LHCN-M2 (cell line): ENCODE measurements around the gene CPED1. TPM values are rescaled to one million over a fixed set of nuclear protein-coding genes. Genes with fewer than 3 reads are reported as not detected.

ENCODE experiments used
- DNase-seq: peaks from one replicate; pipeline ENCODE4 v3.0.0-alpha.2; 2012; ENCODE audit warnings: low read depth
- total RNA-seq: library from RNA; depleted of rRNA; stranded (reverse); fragments of >200 nt; gene quantifications from 2 replicates; pipeline ENCODE4 v1.2.3, GENCODE V29; 2014

The CPED1 gene
- total RNA-seq, 1 experiment from 2014 or later, result 75.8 TPM

DNA sequence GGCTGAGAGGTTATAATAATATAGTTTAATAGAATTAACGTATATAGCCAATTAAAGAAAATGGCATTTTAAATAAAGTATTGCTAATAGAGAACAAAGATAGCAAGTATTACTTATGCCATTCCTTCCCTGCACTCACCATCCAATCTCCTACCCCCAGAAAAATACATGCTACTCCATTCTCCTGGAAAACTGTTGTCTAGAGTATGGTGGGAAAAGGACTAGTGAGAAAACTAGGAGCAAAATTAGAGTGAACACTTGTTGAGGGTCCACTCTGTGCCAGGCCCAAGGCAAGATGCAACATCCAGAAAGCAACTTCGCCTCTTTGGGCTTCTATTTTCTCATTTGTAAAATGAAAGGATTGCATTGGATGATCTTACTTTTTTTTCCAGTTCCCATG is 149.1 kb downstream of the CPED1 start:
- no peak for DNase-seq

DNA sequence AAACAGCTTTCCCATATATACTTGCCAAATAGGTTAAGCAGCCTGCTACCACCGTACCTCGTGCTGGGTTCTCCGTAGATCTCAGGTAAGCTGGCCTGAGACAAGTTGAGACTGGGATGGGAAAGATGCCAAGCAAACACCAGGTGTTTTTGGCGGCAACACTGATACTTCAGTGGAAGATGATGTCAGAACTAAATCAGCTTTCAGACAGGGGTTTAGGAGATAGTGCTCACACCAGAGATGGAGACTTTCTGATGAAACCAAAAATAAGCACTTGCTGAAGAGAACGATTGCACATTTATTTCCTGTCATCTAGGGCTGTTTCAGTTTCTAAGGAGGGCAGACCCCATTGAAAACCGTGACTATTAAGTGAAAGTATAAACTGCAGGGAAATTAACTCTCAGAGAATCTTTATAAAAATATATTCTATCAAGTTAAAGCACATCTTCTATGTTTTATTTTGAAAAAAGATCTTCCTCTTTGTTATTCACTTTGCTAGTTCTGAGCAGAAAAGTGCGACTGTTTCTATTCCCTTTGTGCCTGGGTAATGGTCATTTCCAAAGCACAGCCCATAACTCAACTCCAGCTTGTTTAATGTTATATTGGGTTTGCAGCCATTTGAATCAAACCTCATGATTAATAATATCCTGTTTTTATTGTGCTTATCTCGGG is 149.9 kb downstream of the CPED1 start:
- no peak for DNase-seq

- DNase-seq, result no peak
Measured at GRCh38 chr7:121139427-121139826, 150.9 kb downstream of the CPED1 start.

DNA sequence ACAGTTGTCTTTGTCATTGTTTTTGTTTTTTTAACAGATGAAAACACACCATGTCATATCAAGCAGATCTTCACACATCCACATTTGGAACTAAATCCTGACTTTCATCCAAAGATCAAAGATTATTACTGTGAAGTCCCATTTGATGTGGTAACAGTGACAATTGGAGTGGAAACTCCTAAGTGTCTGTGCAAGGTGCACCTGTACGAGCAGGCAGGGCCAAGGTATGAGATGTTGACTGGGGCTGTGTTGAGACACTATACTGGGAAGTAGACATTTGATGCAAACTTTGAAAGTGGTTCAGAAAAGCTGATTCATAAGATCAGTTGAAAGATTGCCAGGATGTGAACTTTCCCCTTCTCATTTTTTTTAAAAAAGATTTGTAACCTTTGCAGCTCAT is 152.3 kb downstream of the CPED1 start:
- no peak for DNase-seq

DNA sequence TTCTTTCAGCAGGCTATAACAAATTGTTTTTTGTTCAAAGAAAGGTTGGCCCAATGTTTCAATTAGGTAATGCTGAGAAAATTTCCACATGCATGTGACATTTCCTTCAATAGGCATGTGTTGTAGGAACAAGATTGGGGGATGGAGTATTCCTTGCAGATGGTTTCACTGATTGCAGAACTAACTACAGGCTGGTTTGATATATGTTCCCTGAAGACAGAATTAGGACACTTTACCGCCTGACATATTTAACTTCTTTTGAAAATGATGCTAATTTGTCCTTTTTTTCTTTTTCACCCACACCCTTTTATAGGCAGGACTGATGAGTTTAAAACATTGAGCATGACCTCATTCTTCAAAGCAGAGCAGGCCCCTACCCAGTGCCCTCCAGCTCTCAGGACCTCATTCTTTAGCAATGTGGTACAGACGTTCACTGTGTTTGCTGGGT is 163.3 kb downstream of the CPED1 start:
- no peak for DNase-seq

DNA sequence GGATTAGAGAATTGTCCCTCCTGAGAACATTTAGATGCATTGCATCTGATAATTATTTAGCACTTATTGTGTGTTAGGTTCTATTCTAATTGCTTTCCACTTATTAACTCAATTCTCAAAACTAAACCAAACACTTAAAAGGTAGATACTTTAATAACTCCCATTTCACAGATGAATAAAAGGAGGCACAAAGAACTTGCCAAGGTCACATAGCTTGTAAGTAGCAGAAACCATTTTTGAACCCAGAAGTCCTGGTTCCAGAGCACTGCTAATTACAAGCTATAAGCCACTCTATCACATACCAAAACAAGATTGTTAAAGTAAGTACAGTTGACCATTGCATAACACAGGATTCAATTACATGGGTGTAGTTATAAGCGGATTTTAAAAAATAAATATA is 164.9 kb downstream of the CPED1 start:
- no peak for DNase-seq

GRCh38 chr7:121153995-121154394 is 165.5 kb downstream of the CPED1 start:
- no peak for DNase-seq

DNA sequence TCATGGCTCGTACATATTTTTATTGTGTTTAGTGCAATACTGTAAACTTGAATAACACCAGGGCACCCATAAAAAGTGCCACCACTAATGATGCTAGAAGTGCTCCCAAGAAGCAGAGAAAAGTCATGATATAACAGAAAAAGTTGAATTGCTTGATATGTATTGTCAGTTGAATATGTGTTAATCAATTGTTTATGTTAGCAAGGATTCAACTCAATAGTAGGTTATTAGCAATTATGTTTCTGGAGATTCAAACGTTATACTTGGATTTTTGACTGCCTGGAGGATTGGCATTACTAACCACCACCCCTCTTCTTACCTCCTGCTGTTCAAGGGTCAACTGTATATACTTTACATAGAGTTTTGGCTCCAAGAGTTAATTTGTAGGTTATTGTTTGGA is 168.3 kb downstream of the CPED1 start:
- no peak for DNase-seq

- no peak for DNase-seq
Measured at GRCh38 chr7:121157341-121157751, 168.8 kb downstream of the CPED1 start.

DNA sequence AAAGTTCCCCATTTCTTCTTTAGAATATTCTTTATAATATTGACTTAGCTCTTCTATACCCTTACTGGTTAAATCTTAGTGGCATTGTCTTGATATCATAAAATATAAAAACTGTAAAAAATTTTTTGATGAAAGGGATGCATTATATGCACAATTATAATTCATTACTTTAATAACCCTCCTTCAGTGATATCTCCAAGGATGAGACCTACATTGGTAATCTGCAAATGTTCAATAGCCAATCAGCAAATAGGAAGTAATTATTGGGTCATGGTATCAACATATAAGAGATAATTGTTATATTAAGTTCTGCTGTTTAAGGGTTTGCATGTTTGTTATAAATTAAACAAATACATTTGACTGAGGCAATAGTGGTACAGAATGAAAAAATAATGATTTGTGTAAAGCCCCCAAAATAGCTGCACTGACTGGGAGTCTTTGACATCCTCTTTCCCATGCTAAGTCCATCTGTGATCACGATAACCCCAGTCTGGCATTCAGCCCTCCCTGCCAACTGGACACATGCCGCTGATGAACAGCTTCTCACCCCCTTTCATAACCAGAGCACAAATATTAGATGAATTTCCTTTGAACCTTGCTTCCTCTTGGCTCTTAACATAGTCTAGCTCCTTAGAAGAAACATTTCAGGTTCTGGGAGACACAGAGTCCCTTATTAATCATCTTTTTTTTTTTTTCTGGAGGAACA is 169.5 kb downstream of the CPED1 start:
- no peak for DNase-seq

DNA sequence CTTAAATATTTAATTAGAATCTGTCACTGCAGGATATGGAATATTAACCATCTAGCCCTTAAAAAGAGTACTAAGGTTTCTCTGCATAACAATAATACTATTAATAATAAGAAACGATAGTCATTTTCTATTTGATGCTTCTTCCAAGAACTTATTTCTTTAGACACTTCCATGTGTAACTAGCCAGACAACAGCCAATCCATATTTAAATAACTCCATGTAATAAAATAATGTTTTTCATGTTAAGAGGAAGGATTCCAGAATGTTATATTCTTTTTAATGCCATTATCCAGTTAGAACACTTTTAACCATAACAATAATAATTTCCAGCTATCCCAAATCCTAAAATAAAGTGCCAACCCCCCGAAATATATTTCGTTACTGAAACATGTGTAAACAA is 170.2 kb downstream of the CPED1 start:
- DNase-seq, result no peak

- no peak for DNase-seq
Measured at GRCh38 chr7:121159553-121159952, 171.0 kb downstream of the CPED1 start.

- no peak for DNase-seq
Measured at GRCh38 chr7:121160150-121161008, 171.9 kb downstream of the CPED1 start.

DNA sequence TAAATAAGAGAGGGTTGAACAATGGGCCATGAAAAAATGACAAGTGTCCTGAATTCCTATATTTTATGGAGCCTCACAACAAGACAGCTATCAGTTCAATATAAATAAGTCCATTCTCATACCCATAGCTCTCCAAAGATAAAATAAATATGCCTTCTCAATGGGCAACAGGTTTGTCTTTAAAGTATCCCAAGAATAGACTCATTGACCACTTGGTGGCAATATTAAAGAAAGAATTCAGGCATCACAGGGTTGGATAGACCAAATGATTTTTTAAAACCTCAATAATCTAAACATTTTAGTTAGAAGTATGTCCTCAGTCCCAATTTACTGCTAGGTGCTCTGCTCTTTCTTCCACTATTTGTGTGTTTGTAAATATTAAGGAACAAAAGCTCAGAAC is 175.2 kb downstream of the CPED1 start:
- DNase-seq, result no peak

- DNase-seq, result no peak
Measured at GRCh38 chr7:121164247-121164646, 175.7 kb downstream of the CPED1 start.

DNA sequence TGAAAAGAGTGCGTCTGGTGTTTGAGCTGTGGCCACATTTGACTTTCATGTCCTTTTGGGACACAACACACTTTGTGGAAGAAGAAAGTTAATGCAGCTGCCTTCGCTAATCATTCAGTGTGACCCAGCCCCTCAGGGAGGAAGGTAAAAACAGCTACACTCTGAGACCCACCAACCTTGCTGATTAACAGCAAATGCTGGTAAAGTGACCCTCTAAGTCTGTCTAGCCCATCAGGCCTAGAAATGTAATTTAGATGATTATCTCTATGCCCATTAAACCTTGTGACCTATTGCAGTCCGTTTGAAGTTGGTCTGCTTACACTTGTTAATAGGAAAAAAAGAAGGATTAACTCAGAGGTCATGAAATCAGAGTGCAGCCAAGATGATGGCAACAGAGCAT is 178.4 kb downstream of the CPED1 start:
- peak; percentile 23 for DNase-seq

- peak; percentile 29 for DNase-seq
Measured at GRCh38 chr7:121167971-121168370, 179.5 kb downstream of the CPED1 start.

DNA sequence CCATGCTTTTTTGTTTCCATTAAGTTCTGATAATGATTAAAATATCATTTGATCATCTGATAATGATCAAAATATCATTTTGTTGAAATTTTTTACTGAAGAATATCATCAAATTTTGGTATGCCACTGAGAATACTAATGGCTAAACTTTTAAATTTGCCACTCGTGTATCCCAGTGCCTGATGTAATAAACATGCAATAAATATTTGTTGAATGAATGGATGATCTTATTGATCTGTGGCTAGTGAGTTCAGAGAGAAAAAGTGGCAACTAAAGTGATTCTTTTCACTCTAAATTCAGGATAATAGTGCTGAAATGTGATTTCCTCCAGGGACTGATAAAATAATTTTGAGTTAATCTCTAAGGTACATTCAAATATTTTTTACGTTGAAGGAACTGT is 181.0 kb downstream of the CPED1 start:
- DNase-seq, result no peak

GRCh38 chr7:121172484-121172883 is 184.0 kb downstream of the CPED1 start:
- no peak for DNase-seq

GRCh38 chr7:121175826-121176225 is 187.3 kb downstream of the CPED1 start:
- DNase-seq, result no peak

GRCh38 chr7:121178452-121178851 is 189.9 kb downstream of the CPED1 start:
- DNase-seq, result no peak

DNA sequence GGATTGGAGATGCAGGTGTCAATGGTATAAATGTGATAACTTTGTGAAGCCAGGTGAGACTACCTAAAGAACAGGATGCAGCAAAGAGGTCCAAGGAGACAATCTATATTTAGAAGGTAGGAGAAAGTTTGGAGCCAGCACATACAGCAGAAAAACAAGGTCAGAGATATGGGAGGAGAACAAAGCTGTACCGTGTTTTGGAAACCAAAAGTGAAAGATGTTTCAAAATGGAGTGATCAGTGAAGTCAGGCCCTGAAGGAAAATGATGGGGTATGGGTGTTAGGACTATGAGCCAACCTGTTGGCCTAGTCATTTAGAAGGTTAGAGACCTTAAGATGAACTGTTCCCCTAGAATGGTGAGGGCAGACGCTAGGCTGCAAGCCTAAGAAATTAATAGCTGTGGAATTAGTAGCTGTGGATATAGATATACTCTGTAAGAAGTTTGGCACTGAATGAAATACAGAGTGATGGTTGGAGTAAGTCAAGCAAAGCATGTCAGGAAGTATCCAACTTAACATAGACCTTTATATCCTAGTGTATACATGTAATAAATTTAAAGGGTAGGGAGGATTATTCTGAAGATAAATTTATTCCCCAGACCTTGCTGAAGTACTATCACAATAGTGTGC is 190.5 kb downstream of the CPED1 start:
- DNase-seq, result no peak
